Lower leg skin (tissue), 4 donors: ENCODE results near the gene ARHGEF25. TPM values are rescaled to one million over a fixed set of nuclear protein-coding genes. Genes with fewer than 3 reads are reported as not detected.

Source experiments
- DNase-seq, 2 donors: peaks; one replicate each; pipeline ENCODE4 v3.0.0-alpha.2; 2019; ENCODE audit warnings: low spot score in 2 of 2
- H3K4me3 ChIP-seq: fragments of 200-600 bp; sonication (generic); 2 replicates; pipeline ENCODE4 v1.5.1; 2017; ENCODE audit warnings: mild to moderate bottlenecking, low read depth; ENCODE audit not compliant: poor library complexity, severe bottlenecking
- CTCF ChIP-seq, 3 donors: fragments of 450-650 bp; IDR thresholded peaks; one replicate each; pipeline ENCODE4 v1.5.1; 2016; ENCODE audit warnings: antibody characterized with exemption in 3 of 3, mild to moderate bottlenecking in 3 of 3, moderate library complexity in 2 of 3
- POLR2A ChIP-seq, 2 donors: fragments of 450-650 bp; IDR thresholded peaks; one replicate each; pipeline ENCODE4 v1.6.1; 2016 to 2017; ENCODE audit warnings: antibody characterized with exemption in 2 of 2, mild to moderate bottlenecking in 1 of 2, moderate library complexity in 1 of 2
- WGBS, 2 donors: methylation state at CpG; one replicate each; pipeline ENCODE4 v1.1.5; 2018; 5-methylcytosine and 5-hydroxymethylcytosine counted together
- intact Hi-C: fragments of 100-400 bp; cut with DNase I; formaldehyde crosslinking; loops from one replicate; pipeline ENCODE4 v1.15.0; 2023; ENCODE audit warnings: low total_unique reads
- total RNA-seq, 4 donors: library from RNA; depleted of rRNA; stranded (reverse); fragments of >200 nt; gene quantifications; one replicate each; pipeline ENCODE4 v1.1.0, GENCODE V29; 2016

ARHGEF25 gene
- total RNA-seq, 4 donors from 2014 or later = 3.8 to 10.3 (median 6.9) TPM

DNA sequence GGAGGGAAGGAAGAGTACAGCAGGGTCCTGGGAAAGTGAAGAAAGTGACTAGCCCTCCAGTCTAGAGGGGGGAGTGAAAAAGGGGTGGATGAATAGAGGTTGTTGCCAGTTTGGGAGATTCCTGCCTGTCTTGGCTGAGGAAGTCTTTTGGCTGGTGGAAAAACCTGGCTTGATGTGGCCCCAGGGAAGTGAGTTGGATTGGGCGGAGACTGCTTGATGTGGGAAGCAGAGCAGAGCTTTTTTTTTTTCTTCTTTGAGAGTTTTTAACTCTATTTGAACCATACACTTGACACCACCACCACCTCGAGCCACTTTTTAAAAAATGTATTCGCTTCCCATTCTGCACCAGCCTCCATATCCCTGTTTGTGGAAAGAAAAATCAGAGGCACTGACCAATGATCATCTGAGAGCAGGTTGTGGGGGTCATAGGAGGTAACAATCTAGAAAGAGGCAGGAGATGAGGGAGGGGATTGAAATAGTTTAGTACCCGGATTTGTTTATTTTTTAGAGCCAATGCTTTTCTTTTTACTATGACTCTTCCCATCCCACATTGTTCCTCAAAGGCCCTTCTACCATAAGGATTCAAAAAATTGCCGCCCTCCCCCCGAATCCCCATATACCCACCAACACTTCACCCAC, 7.3 kb upstream of the ARHGEF25 start:
- H3K4me3 ChIP-seq = no peak overlapping the region
- DNase-seq = peak in 1 of 2 donors; percentile 48
- 12 to 14% methylated on average over 6 of the region's 6 CpGs for WGBS, 2 donors
- TF ChIP-seq POLR2A (IDR thresholded peaks at IDR 0.05) (no peak), CTCF (IDR thresholded peaks at IDR 0.05) (no peak)
- intact Hi-C loops = no loop called here

DNA sequence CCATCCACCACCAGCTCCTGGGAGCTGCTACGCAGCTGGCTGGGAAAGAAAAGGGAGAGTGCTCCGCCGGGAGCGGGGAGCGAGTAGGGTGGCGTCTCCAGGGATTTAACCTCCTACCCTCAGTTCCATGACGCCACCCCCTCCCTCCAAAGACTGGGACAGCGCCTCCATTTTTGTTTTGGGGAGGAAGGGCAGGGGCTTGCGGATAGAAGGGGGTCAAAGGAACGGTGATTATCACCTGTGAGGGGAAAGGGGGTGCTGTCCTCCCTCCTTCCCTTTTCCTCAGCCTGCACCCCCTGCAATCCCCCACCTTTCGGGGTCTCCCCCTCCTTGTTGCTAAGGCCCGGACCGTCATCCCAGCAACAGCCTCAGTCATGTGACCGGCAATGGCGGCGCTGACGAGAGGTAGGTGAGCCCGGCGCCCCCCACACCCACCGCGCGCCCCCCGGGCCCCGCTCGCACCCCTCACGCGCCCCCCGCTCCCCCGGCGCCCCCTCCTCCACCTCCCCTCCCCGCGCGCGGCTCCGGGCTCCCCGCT, 6.7 kb upstream of the ARHGEF25 start, which contains the start of gene DTX3:
Gene DTX3 (plus strand): TSS at position 371 of the 538 bp plus-strand sequence. CDS start 1,694 bp downstream, outside the sequence.
- TF ChIP-seq CTCF (IDR thresholded peaks at IDR 0.05) = no peak
- TF ChIP-seq POLR2A (IDR thresholded peaks at IDR 0.05) = no peak
- WGBS, 2 donors = 3 to 6% methylated on average over 17 to 25 of the region's 36 CpGs
- DNase-seq = no peak
- H3K4me3 ChIP-seq = peak within 1 kb of the TSS; percentile 15
- intact Hi-C loops = no loop called here

GRCh38 chr12:57604992-57605810, 6.0 kb upstream of the ARHGEF25 start:
- 10 to 13% methylated on average over 14 to 20 of the region's 25 CpGs for WGBS, 2 donors
- DNase-seq = peak in 1 of 2 donors; percentile 92
- intact Hi-C loops = no loop called here
- peak overlapping the region; percentile 15 for H3K4me3 ChIP-seq
- TF ChIP-seq CTCF (IDR thresholded peaks at IDR 0.05) (no peak), POLR2A (IDR thresholded peaks at IDR 0.05) (no peak)

GRCh38 chr12:57605811-57606311, 5.4 kb upstream of the ARHGEF25 start:
- intact Hi-C loops = no loop called here
- 60 to 66% methylated on average over 4 of the region's 4 CpGs for WGBS, 2 donors
- DNase-seq = no peak
- TF ChIP-seq POLR2A (IDR thresholded peaks at IDR 0.05) (no peak), CTCF (IDR thresholded peaks at IDR 0.05) (no peak)
- no peak overlapping the region for H3K4me3 ChIP-seq

DNA sequence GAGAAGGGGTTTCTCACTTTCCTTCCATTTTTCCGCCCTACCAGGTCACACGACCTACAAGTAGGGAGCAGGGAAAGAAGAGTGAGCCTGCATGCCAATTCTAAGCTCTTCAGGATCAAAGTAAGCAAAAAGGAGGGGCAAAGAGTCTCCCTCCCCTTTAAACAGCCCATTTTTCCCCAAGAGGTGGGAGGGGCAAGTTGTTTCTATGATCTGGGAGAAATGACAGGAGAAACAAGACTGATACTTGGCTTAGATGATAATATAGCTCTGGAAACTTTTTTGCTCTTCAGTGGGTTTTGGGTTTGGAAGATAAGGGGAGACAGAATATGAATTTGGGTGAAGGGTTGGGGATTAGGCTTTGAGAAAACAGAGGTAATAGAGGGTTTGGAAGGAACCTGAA, 4.8 kb upstream of the ARHGEF25 start:
- intact Hi-C loops = no loop called here
- H3K4me3 ChIP-seq = no peak overlapping the region
- WGBS, 2 donors = 50 to 83% methylated on average over 2 of the region's 2 CpGs
- TF ChIP-seq POLR2A (IDR thresholded peaks at IDR 0.05) = no peak
- no peak for TF ChIP-seq CTCF (IDR thresholded peaks at IDR 0.05)
- no peak for DNase-seq
